GM18498 (cell line): ENCODE measurements around the gene PRAMEF6.
"Not testable (repeated sequence)": the region's sequence is repeated elsewhere in the genome, so short reads cannot be mapped to it uniquely, and the experiment has no call there.

Source experiments
- ATAC-seq: cut with Tn5 transposase; IDR thresholded peaks from one replicate; pipeline ENCODE4 v1.9.1; 2021; ENCODE audit warnings: mild to moderate bottlenecking, moderate library complexity; ENCODE audit not compliant: unreplicated experiment

PRAMEF6 gene

GRCh38 chr1:12947480-12947879, at the start of gene PRAMEF6:
TSS of gene PRAMEF6 (minus strand) at chr1:12947580. CDS start at chr1:12942518, 5,062 bp downstream.
- ATAC-seq = not testable (repeated sequence)

GRCh38 chr1:12924368-12924767, 23.0 kb downstream of the PRAMEF6 start:
- ATAC-seq = not testable (repeated sequence)

GRCh38 chr1:12921749-12922148, 25.6 kb downstream of the PRAMEF6 start:
- ATAC-seq = not testable (repeated sequence)

GRCh38 chr1:12916310-12916709, 31.1 kb downstream of the PRAMEF6 start, which contains the start of gene PRAMEF7:
TSS of gene PRAMEF7 (plus strand) at chr1:12916610. CDS start at chr1:12917693, 1,083 bp downstream.
- not testable (repeated sequence) for ATAC-seq

- ATAC-seq = not testable (repeated sequence)
These were observed 43.4 kb downstream of the PRAMEF6 start for GRCh38 chr1:12903793-12904572.

- not testable (repeated sequence) for ATAC-seq
These were observed 48.2 kb downstream of the PRAMEF6 start for GRCh38 chr1:12899186-12899585.

GRCh38 chr1:12898170-12898569, 49.2 kb downstream of the PRAMEF6 start, which contains the start of gene PRAMEF10:
TSS of gene PRAMEF10 (minus strand) at chr1:12898270. CDS start at chr1:12895847, 2,423 bp downstream.
- ATAC-seq = not testable (repeated sequence)
